ENCODE data around the gene FES.
"Not testable (repeated sequence)": the region's sequence is repeated elsewhere in the genome, so short reads cannot be mapped to it uniquely, and the experiment has no call there.

The FES gene

GRCh38 chr15:90883976-90884718 lies at the start of gene FES:
Gene FES, plus strand, starts transcription at chr15:90884504. Its CDS starts 542 bp downstream, at chr15:90885046.
- no peak for DNase-seq

GRCh38 chr15:90834626-90835025 lies 49.7 kb upstream of the FES start:
- DNase-seq = no peak

GRCh38 chr15:90836296-90836871 lies 47.9 kb upstream of the FES start:
- DNase-seq = no peak

GRCh38 chr15:90837094-90837493 lies 47.2 kb upstream of the FES start:
- DNase-seq = no peak

GRCh38 chr15:90838139-90838538 lies 46.2 kb upstream of the FES start:
- DNase-seq = no peak

GRCh38 chr15:90838544-90838943 lies 45.8 kb upstream of the FES start:
- DNase-seq = no peak

- no peak for DNase-seq
These were observed 44.9 kb upstream of the FES start for GRCh38 chr15:90839187-90840071.

GRCh38 chr15:90840157-90840855 lies 44.0 kb upstream of the FES start:
- no peak for DNase-seq

GRCh38 chr15:90840954-90841353 lies 43.4 kb upstream of the FES start:
- no peak for DNase-seq

- DNase-seq = no peak
These were observed 39.6 kb upstream of the FES start for GRCh38 chr15:90844696-90845095.

- no peak for DNase-seq
These were observed 38.9 kb upstream of the FES start for GRCh38 chr15:90845201-90845949.

- not testable (repeated sequence) for DNase-seq
These were observed 34.9 kb upstream of the FES start for GRCh38 chr15:90849424-90849823.

- DNase-seq = no peak
These were observed 33.2 kb upstream of the FES start for GRCh38 chr15:90851114-90851513.

GRCh38 chr15:90851940-90852339 lies 32.4 kb upstream of the FES start:
- DNase-seq = no peak

GRCh38 chr15:90855139-90855538 lies 29.2 kb upstream of the FES start:
- no peak for DNase-seq

- no peak for DNase-seq
These were observed 27.0 kb upstream of the FES start for GRCh38 chr15:90857337-90857736.

GRCh38 chr15:90857883-90858443 lies 26.3 kb upstream of the FES start:
- DNase-seq = no peak

GRCh38 chr15:90859234-90860131 lies 24.8 kb upstream of the FES start:
- DNase-seq = no peak

- no peak for DNase-seq
These were observed 23.9 kb upstream of the FES start for GRCh38 chr15:90860450-90860849.

- no peak for DNase-seq
These were observed 23.2 kb upstream of the FES start for GRCh38 chr15:90860942-90861675.
